Neuronal stem cell (in vitro differentiated cells): ENCODE data around the gene OTX1.

ENCODE experiments used
- DNase-seq: peaks from one replicate; pipeline ENCODE4 v3.0.0-alpha.2; 2013; ENCODE audit warnings: low spot score
- H2AFZ ChIP-seq: one replicate; pipeline ENCODE4 v1.6.1; 2013; ENCODE audit warnings: mild to moderate bottlenecking, low read length, inconsistent platforms
- H2AK5ac ChIP-seq: 2 replicates; pipeline ENCODE4 v1.6.1; 2013; ENCODE audit warnings: low read depth, mild to moderate bottlenecking, inconsistent platforms, low read length, moderate library complexity, mixed read lengths
- H2BK120ac ChIP-seq: 2 replicates; pipeline ENCODE4 v1.6.1; 2013; ENCODE audit warnings: low read depth, mild to moderate bottlenecking, inconsistent platforms, low read length, moderate library complexity, mixed read lengths
- H2BK12ac ChIP-seq: one replicate; pipeline ENCODE4 v1.6.1; 2013; ENCODE audit warnings: low read length, inconsistent platforms
- H2BK15ac ChIP-seq: 2 replicates; pipeline ENCODE4 v1.6.1; 2013; ENCODE audit warnings: mild to moderate bottlenecking, low read length, inconsistent platforms, mixed read lengths
- H2BK5ac ChIP-seq: one replicate; pipeline ENCODE4 v1.6.1; 2013; ENCODE audit warnings: inconsistent platforms, mild to moderate bottlenecking, low read length, moderate library complexity
- H3K14ac ChIP-seq: one replicate; pipeline ENCODE4 v1.6.1; 2013; ENCODE audit warnings: low read length, inconsistent platforms
- H3K18ac ChIP-seq: 2 replicates; pipeline ENCODE4 v1.6.1; 2013; ENCODE audit warnings: low read length, inconsistent platforms
- H3K23ac ChIP-seq: 2 replicates; pipeline ENCODE4 v1.6.1; 2013; ENCODE audit warnings: low read depth, mild to moderate bottlenecking, mixed read lengths, low read length, inconsistent platforms; ENCODE audit not compliant: poor library complexity
- H3K27ac ChIP-seq: replicated peaks from 3 replicates; pipeline ENCODE4 v1.5.1; 2013; ENCODE audit warnings: low read length, inconsistent platforms
- H3K27me3 ChIP-seq, 3 experiments: 2 replicates each; pipeline ENCODE4 v1.6.1; 2013; ENCODE audit warnings: low read length in 3 of 3, mild to moderate bottlenecking in 2 of 3, inconsistent platforms in 1 of 3, low read depth in 1 of 3, mixed read lengths in 1 of 3, moderate library complexity in 1 of 3; ENCODE audit not compliant: control insufficient read depth in 3 of 3, insufficient read depth in 3 of 3
- H3K36me3 ChIP-seq, 2 donors: replicated peaks in 1 of 2; 2 replicates each; pipeline ENCODE4 v1.6.1; 2013; ENCODE audit warnings: low read length in 2 of 2; ENCODE audit not compliant: control insufficient read depth in 2 of 2, insufficient read depth in 2 of 2
- H3K4ac ChIP-seq: 2 replicates; pipeline ENCODE4 v1.6.1; 2013; ENCODE audit warnings: inconsistent platforms, mild to moderate bottlenecking, low read length, moderate library complexity
- H3K4me1 ChIP-seq, 2 donors: 1 replicate in 1 of 2; 2 replicates in 1 of 2; pipeline ENCODE4 v1.6.1; 2013; ENCODE audit warnings: low read length in 2 of 2, low read depth in 1 of 2; ENCODE audit not compliant: control insufficient read depth in 2 of 2, insufficient read depth in 1 of 2
- H3K4me2 ChIP-seq: one replicate; pipeline ENCODE4 v1.6.1; 2013; ENCODE audit warnings: mild to moderate bottlenecking, low read length, inconsistent platforms; ENCODE audit not compliant: insufficient read depth, poor library complexity, severe bottlenecking
- H3K4me3 ChIP-seq, 2 donors: 2 replicates each; pipeline ENCODE4 v1.5.1; 2013; ENCODE audit warnings: low read length in 2 of 2, mild to moderate bottlenecking in 2 of 2, inconsistent platforms in 1 of 2, moderate library complexity in 1 of 2
- H3K79me1 ChIP-seq: one replicate; pipeline ENCODE4 v1.6.1; 2013; ENCODE audit warnings: low read depth, mild to moderate bottlenecking, inconsistent platforms, low read length, moderate library complexity
- H3K9ac ChIP-seq: one replicate; pipeline ENCODE4 v1.6.1; 2013; ENCODE audit warnings: mild to moderate bottlenecking, low read depth, low read length, inconsistent platforms; ENCODE audit not compliant: poor library complexity
- H3K9me3 ChIP-seq, 2 donors: replicated peaks in 1 of 2; 2 replicates each; pipeline versions ENCODE3 to v1.6.1; 2013; ENCODE audit warnings: low read length in 2 of 2, mild to moderate bottlenecking in 2 of 2, inconsistent platforms in 1 of 2, low read depth in 1 of 2, mixed read lengths in 1 of 2, moderate library complexity in 1 of 2; ENCODE audit not compliant: control insufficient read depth in 2 of 2, insufficient read depth in 1 of 2
- H4K8ac ChIP-seq: one replicate; pipeline ENCODE4 v1.6.1; 2013; ENCODE audit warnings: low read depth, mild to moderate bottlenecking, inconsistent platforms, low read length, moderate library complexity
- H4K91ac ChIP-seq: one replicate; pipeline ENCODE4 v1.6.1; 2013; ENCODE audit warnings: low read length, low read depth, mild to moderate bottlenecking, inconsistent platforms; ENCODE audit not compliant: poor library complexity
- WGBS, 2 donors: extraction: QIAGEN DNeasy Blood & Tissue Kit; methylation state at CpG; one replicate each; pipeline ENCODE4 v1.1.7; 2013; ENCODE audit warnings: missing lambda C conversion rate in 2 of 2, mixed read lengths in 1 of 2; ENCODE audit not compliant: insufficient read length in 2 of 2, insufficient replicate concordance in 1 of 2; ENCODE audit errors: extremely low coverage in 2 of 2; 5-methylcytosine and 5-hydroxymethylcytosine counted together

Gene OTX1

GRCh38 chr2:63049970-63050333, 678 bp upstream of the OTX1 start:
- H3K4ac ChIP-seq = no peak overlapping the region
- H4K91ac ChIP-seq = no peak overlapping the region
- H3K36me3 ChIP-seq = peaks cover 0 to 5% of the 10 kb centered on the region in 2 donors
- H4K8ac ChIP-seq = no peak overlapping the region
- no peak for DNase-seq
- peak overlapping the region; percentile 67 to 84 for H3K4me3 ChIP-seq
- H3K4me2 ChIP-seq = peak overlapping the region; percentile 95
- peaks cover 0 to 25% of the 10 kb centered on the region in 2 donors for H3K9me3 ChIP-seq
- peak overlapping the region; percentile 68 for H2BK5ac ChIP-seq
- H3K14ac ChIP-seq = no peak overlapping the region
- peaks cover 23 to 95% (median 86%) of the 10 kb centered on the region in 3 experiments for H3K27me3 ChIP-seq
- H2BK15ac ChIP-seq = no peak overlapping the region
- H2AK5ac ChIP-seq = no peak overlapping the region
- peak overlapping the region; percentile 96 for H3K18ac ChIP-seq
- peak overlapping the region; percentile 32 for H3K9ac ChIP-seq
- no peak overlapping the region for H3K23ac ChIP-seq
- H2BK120ac ChIP-seq = no peak overlapping the region
- peak overlapping the region; percentile 66 for H3K27ac ChIP-seq
- H3K79me1 ChIP-seq = no peaks in the 10 kb centered on the region
- WGBS, 2 donors = no CpG with 5 or more reads among the region's 31 CpGs
- H2AFZ ChIP-seq = peak overlapping the region; percentile 93
- peaks cover 22 to 29% of the 10 kb centered on the region in 2 donors for H3K4me1 ChIP-seq
- H2BK12ac ChIP-seq = no peak overlapping the region

- Histone ChIP-seq H3K36me3 (peaks cover 3 to 8% of the 10 kb centered on the region in 2 donors), H3K27me3 (peaks cover 28 to 95% (median 92%) of the 10 kb centered on the region in 3 experiments), H3K27ac (no peak overlapping the region), H2BK120ac (peak overlapping the region; percentile 65), H4K91ac (no peak overlapping the region), H3K4ac (no peak overlapping the region), H3K79me1 (peaks cover 2% of the 10 kb centered on the region), H3K4me1 (peaks cover 28 to 30% of the 10 kb centered on the region in 2 donors), H3K4me2 (peak overlapping the region; percentile 90), H3K9ac (peak overlapping the region; percentile 63), H3K18ac (peak overlapping the region; percentile 69), H2BK15ac (no peak overlapping the region), H2BK12ac (no peak overlapping the region), H2AFZ (peak overlapping the region; percentile 96), H3K23ac (no peak overlapping the region), H2BK5ac (peak overlapping the region; percentile 31), H3K9me3 (peaks cover 2 to 37% of the 10 kb centered on the region in 2 donors), H4K8ac (no peak overlapping the region), H3K14ac (peak overlapping the region; percentile 79), H3K4me3 (peak overlapping the region; percentile 67 to 82), H2AK5ac (peak overlapping the region; percentile 92)
- WGBS, 2 donors = no CpG with 5 or more reads among the region's 42 CpGs
- DNase-seq = peak; percentile 23
Observed at GRCh38 chr2:63051042-63051794, 588 bp downstream of the OTX1 start.

GRCh38 chr2:63051795-63052333, 1.2 kb downstream of the OTX1 start:
- H3K9ac ChIP-seq = peak overlapping the region; percentile 79
- H3K36me3 ChIP-seq = peaks cover 3 to 14% of the 10 kb centered on the region in 2 donors
- H3K14ac ChIP-seq = peak overlapping the region; percentile 79
- H3K4me1 ChIP-seq = peaks cover 22 to 34% of the 10 kb centered on the region in 2 donors
- peak overlapping the region; percentile 67 to 82 for H3K4me3 ChIP-seq
- peaks cover 2 to 38% of the 10 kb centered on the region in 2 donors for H3K9me3 ChIP-seq
- WGBS, 2 donors = no CpG with 5 or more reads among the region's 42 CpGs
- H2BK12ac ChIP-seq = no peak overlapping the region
- H3K4ac ChIP-seq = no peak overlapping the region
- H3K4me2 ChIP-seq = peak overlapping the region; percentile 90
- H2BK120ac ChIP-seq = peak overlapping the region; percentile 65
- H4K91ac ChIP-seq = no peak overlapping the region
- peak overlapping the region; percentile 92 for H2AK5ac ChIP-seq
- DNase-seq = peak; percentile 18
- H4K8ac ChIP-seq = no peak overlapping the region
- peak overlapping the region; percentile 96 for H2AFZ ChIP-seq
- peak overlapping the region; percentile 81 for H3K23ac ChIP-seq
- no peak overlapping the region for H3K27ac ChIP-seq
- H3K27me3 ChIP-seq = peaks cover 28 to 94% (median 93%) of the 10 kb centered on the region in 3 experiments
- peak overlapping the region; percentile 62 for H2BK5ac ChIP-seq
- H3K18ac ChIP-seq = peak overlapping the region; percentile 69
- peaks cover 2% of the 10 kb centered on the region for H3K79me1 ChIP-seq
- H2BK15ac ChIP-seq = peak overlapping the region; percentile 45
